Measurements from ENCODE around the gene SELP.

The SELP gene

GRCh38 chr1:169604781-169605560 lies 25.0 kb downstream of the SELP start:
- no peak overlapping the region for H3K4me3 Mint-ChIP-seq
- H3K9me3 Mint-ChIP-seq: no peaks in the 10 kb centered on the region
- no peaks in the 10 kb centered on the region for H3K27me3 Mint-ChIP-seq
- H3K4me1 Mint-ChIP-seq (ENCODE audit: low read depth): peaks cover 65% of the 10 kb centered on the region
- H3K27ac Mint-ChIP-seq: no peak overlapping the region
- H3K36me3 Mint-ChIP-seq (ENCODE audit: low read depth): no peaks in the 10 kb centered on the region
- intact Hi-C loops (cut with micrococcal nuclease): loop anchor here (10.0 kb wide), 1 partner anchor 50 kb away; no protein-coding TSS in a partner anchor

GRCh38 chr1:169601096-169601881 lies 28.6 kb downstream of the SELP start:
- intact Hi-C loops (cut with micrococcal nuclease): loop anchor here (1.0 to 10.0 kb wide), 3 partner anchors 54 to 208 kb away; no protein-coding TSS in a partner anchor
- peaks cover 30% of the 10 kb centered on the region for H3K4me1 Mint-ChIP-seq (ENCODE audit: low read depth)
- no peak overlapping the region for H3K4me3 Mint-ChIP-seq
- H3K9me3 Mint-ChIP-seq: no peaks in the 10 kb centered on the region
- H3K27me3 Mint-ChIP-seq: no peaks in the 10 kb centered on the region
- no peak overlapping the region for H3K27ac Mint-ChIP-seq
- no peaks in the 10 kb centered on the region for H3K36me3 Mint-ChIP-seq (ENCODE audit: low read depth)

GRCh38 chr1:169595764-169596711 lies 33.9 kb downstream of the SELP start:
- H3K27ac Mint-ChIP-seq: no peak overlapping the region
- no peaks in the 10 kb centered on the region for H3K27me3 Mint-ChIP-seq
- no peaks in the 10 kb centered on the region for H3K36me3 Mint-ChIP-seq (ENCODE audit: low read depth)
- H3K4me1 Mint-ChIP-seq (ENCODE audit: low read depth): no peaks in the 10 kb centered on the region
- intact Hi-C loops (cut with micrococcal nuclease): no loop called here
- no peak overlapping the region for H3K4me3 Mint-ChIP-seq
- no peaks in the 10 kb centered on the region for H3K9me3 Mint-ChIP-seq

GRCh38 chr1:169594391-169594790 lies 35.5 kb downstream of the SELP start:
- H3K36me3 Mint-ChIP-seq (ENCODE audit: low read depth): no peaks in the 10 kb centered on the region
- no peak overlapping the region for H3K27ac Mint-ChIP-seq
- no peaks in the 10 kb centered on the region for H3K4me1 Mint-ChIP-seq (ENCODE audit: low read depth)
- H3K4me3 Mint-ChIP-seq: no peak overlapping the region
- intact Hi-C loops (cut with micrococcal nuclease): no loop called here
- no peaks in the 10 kb centered on the region for H3K9me3 Mint-ChIP-seq
- no peaks in the 10 kb centered on the region for H3K27me3 Mint-ChIP-seq

- intact Hi-C loops (cut with micrococcal nuclease): no loop called here
- Mint-ChIP-seq H3K27ac (no peak overlapping the region), H3K4me1 (ENCODE audit: low read depth) (peaks cover 9% of the 10 kb centered on the region), H3K4me3 (no peak overlapping the region), H3K9me3 (no peaks in the 10 kb centered on the region), H3K36me3 (ENCODE audit: low read depth) (no peaks in the 10 kb centered on the region), H3K27me3 (no peaks in the 10 kb centered on the region)
Observed at GRCh38 chr1:169590932-169591331, 39.0 kb downstream of the SELP start.

- peaks cover 11% of the 10 kb centered on the region for H3K4me1 Mint-ChIP-seq (ENCODE audit: low read depth)
- H3K4me3 Mint-ChIP-seq: no peak overlapping the region
- intact Hi-C loops (cut with micrococcal nuclease): no loop called here
- no peaks in the 10 kb centered on the region for H3K9me3 Mint-ChIP-seq
- H3K27me3 Mint-ChIP-seq: no peaks in the 10 kb centered on the region
- no peaks in the 10 kb centered on the region for H3K36me3 Mint-ChIP-seq (ENCODE audit: low read depth)
- H3K27ac Mint-ChIP-seq: no peak overlapping the region
Observed at GRCh38 chr1:169588785-169589485, 41.0 kb downstream of the SELP start.

GRCh38 chr1:169588112-169588511 lies 41.8 kb downstream of the SELP start:
- Mint-ChIP-seq H3K27ac (no peak overlapping the region), H3K36me3 (ENCODE audit: low read depth) (no peaks in the 10 kb centered on the region), H3K27me3 (no peaks in the 10 kb centered on the region), H3K4me1 (ENCODE audit: low read depth) (peaks cover 11% of the 10 kb centered on the region), H3K4me3 (no peak overlapping the region), H3K9me3 (no peaks in the 10 kb centered on the region)
- intact Hi-C loops (cut with micrococcal nuclease): no loop called here

GRCh38 chr1:169586395-169587255 lies 43.3 kb downstream of the SELP start, which contains the start of gene F5:
TSS of gene F5 (minus strand) at chr1:169586481. CDS start at chr1:169586386, 95 bp downstream.
- H3K27ac Mint-ChIP-seq: no peak within 1 kb of the TSS
- H3K9me3 Mint-ChIP-seq: no peaks in the 10 kb centered on the region
- peaks cover 11% of the 10 kb centered on the region for H3K4me1 Mint-ChIP-seq (ENCODE audit: low read depth)
- no peaks in the 10 kb centered on the region for H3K36me3 Mint-ChIP-seq (ENCODE audit: low read depth)
- peak within 1 kb of the TSS; percentile 66 for H3K4me3 Mint-ChIP-seq
- no peaks in the 10 kb centered on the region for H3K27me3 Mint-ChIP-seq
- intact Hi-C loops (cut with micrococcal nuclease): no loop called here

GRCh38 chr1:169586067-169586394 lies 43.9 kb downstream of the SELP start:
- H3K9me3 Mint-ChIP-seq: no peaks in the 10 kb centered on the region
- peak overlapping the region; percentile 66 for H3K4me3 Mint-ChIP-seq
- no peak overlapping the region for H3K27ac Mint-ChIP-seq
- peaks cover 11% of the 10 kb centered on the region for H3K4me1 Mint-ChIP-seq (ENCODE audit: low read depth)
- H3K27me3 Mint-ChIP-seq: no peaks in the 10 kb centered on the region
- no peaks in the 10 kb centered on the region for H3K36me3 Mint-ChIP-seq (ENCODE audit: low read depth)
- intact Hi-C loops (cut with micrococcal nuclease): no loop called here

GRCh38 chr1:169585181-169585580 lies 44.7 kb downstream of the SELP start:
- Mint-ChIP-seq H3K27ac (no peak overlapping the region), H3K36me3 (ENCODE audit: low read depth) (no peaks in the 10 kb centered on the region), H3K9me3 (no peaks in the 10 kb centered on the region), H3K4me1 (ENCODE audit: low read depth) (peaks cover 11% of the 10 kb centered on the region), H3K27me3 (no peaks in the 10 kb centered on the region), H3K4me3 (peak overlapping the region; percentile 20)
- intact Hi-C loops (cut with micrococcal nuclease): no loop called here

GRCh38 chr1:169584483-169585144 lies 45.3 kb downstream of the SELP start:
- H3K9me3 Mint-ChIP-seq: no peaks in the 10 kb centered on the region
- intact Hi-C loops (cut with micrococcal nuclease): no loop called here
- no peaks in the 10 kb centered on the region for H3K27me3 Mint-ChIP-seq
- no peak overlapping the region for H3K27ac Mint-ChIP-seq
- peaks cover 11% of the 10 kb centered on the region for H3K4me1 Mint-ChIP-seq (ENCODE audit: low read depth)
- no peaks in the 10 kb centered on the region for H3K36me3 Mint-ChIP-seq (ENCODE audit: low read depth)
- H3K4me3 Mint-ChIP-seq: peak overlapping the region; percentile 20

- intact Hi-C loops (cut with micrococcal nuclease): no loop called here
- H3K27ac Mint-ChIP-seq: no peak overlapping the region
Observed at GRCh38 chr1:169577981-169578738, 51.8 kb downstream of the SELP start.

More at GRCh38 chr1:169577981-169578738, 51.8 kb downstream of the SELP start:
- peaks cover 3% of the 10 kb centered on the region for H3K27me3 Mint-ChIP-seq
- no peaks in the 10 kb centered on the region for H3K9me3 Mint-ChIP-seq
- no peak overlapping the region for H3K4me3 Mint-ChIP-seq
- H3K4me1 Mint-ChIP-seq (ENCODE audit: low read depth): no peaks in the 10 kb centered on the region
- peaks cover 7% of the 10 kb centered on the region for H3K36me3 Mint-ChIP-seq (ENCODE audit: low read depth)

All from dendritic cell treated with granulocyte-macrophage colony-stimulating factor and Interleukin-4, amounts not matched to agents 40 ng/mL and 50 ng/mL, for 4 days (primary cell).